GM13976 (cell line): ENCODE data around the gene CALR.
"Not testable (repeated sequence)": the region's sequence is repeated elsewhere in the genome, so short reads cannot be mapped to it uniquely, and the experiment has no call there.

Experiments
- DNase-seq: peaks from one replicate; pipeline ENCODE4 v3.0.0; 2012; ENCODE audit warnings: low spot score
- CTCF ChIP-seq: IDR thresholded peaks from 2 replicates; pipeline ENCODE4 v1.5.1; 2012; ENCODE audit warnings: borderline replicate concordance, mild to moderate bottlenecking; ENCODE audit not compliant: insufficient read depth; ENCODE audit errors: extremely low read depth, missing control alignments, control extremely low read depth
- in situ Hi-C: fragments of 300-500 bp; cut with MboI; formaldehyde crosslinking; loops from one replicate; pipeline ENCODE4 v1.12.0; 2022; ENCODE audit warnings: low sequenced_read_pairs, mixed read lengths, inconsistent platforms; ENCODE audit not compliant: unreplicated experiment

The CALR gene

GRCh38 chr19:12975221-12975741 is 36.9 kb downstream of the CALR start:
- no peak for DNase-seq
- TF ChIP-seq CTCF: no peak
- in situ Hi-C loops: loop anchor here (5.0 kb wide), 1 partner anchor 117 kb away; no protein-coding TSS in a partner anchor

GRCh38 chr19:12976109-12976508 is 37.7 kb downstream of the CALR start:
- in situ Hi-C loops: loop anchor here (5.0 kb wide), 1 partner anchor 116 kb away; no protein-coding TSS in a partner anchor
- not testable (repeated sequence) for DNase-seq

GRCh38 chr19:12979974-12980373 is 41.6 kb downstream of the CALR start:
- in situ Hi-C loops: loop anchor here (5.0 kb wide), 1 partner anchor 112 kb away; no protein-coding TSS in a partner anchor
- no peak for TF ChIP-seq CTCF

GRCh38 chr19:12982648-12983047 is 44.2 kb downstream of the CALR start:
- in situ Hi-C loops: no loop called here
- no peak for TF ChIP-seq CTCF
- no peak for DNase-seq

More at GRCh38 chr19:12979974-12980373, 41.6 kb downstream of the CALR start:
- no peak for DNase-seq

GRCh38 chr19:12983091-12983490 is 44.7 kb downstream of the CALR start:
- TF ChIP-seq CTCF: no peak
- in situ Hi-C loops: no loop called here
- DNase-seq: no peak

- in situ Hi-C loops: no loop called here
- peak; percentile 90 for DNase-seq
- peak; percentile 96 for TF ChIP-seq CTCF
These were observed 45.2 kb downstream of the CALR start for GRCh38 chr19:12983542-12984142.

- TF ChIP-seq CTCF: no peak
- DNase-seq: no peak
- in situ Hi-C loops: no loop called here
These were observed 45.8 kb downstream of the CALR start for GRCh38 chr19:12984143-12984627.
